ENCODE measurements around the gene ATR. TPM values are rescaled to one million over a fixed set of nuclear protein-coding genes. Genes with fewer than 3 reads are reported as not detected.

ATR gene
- total RNA-seq, 1 donor from 2014 or later = 26.9 TPM

- peaks cover 8% of the 10 kb centered on the region for H3K36me3 Mint-ChIP-seq (ENCODE audit: low read depth, unreplicated experiment)
- no peaks in the 10 kb centered on the region for H3K27me3 Mint-ChIP-seq (ENCODE audit: low read depth, unreplicated experiment)
- FAIRE-seq = no peak
Observed at GRCh38 chr3:142497729-142498128, 80.8 kb downstream of the ATR start.

DNA sequence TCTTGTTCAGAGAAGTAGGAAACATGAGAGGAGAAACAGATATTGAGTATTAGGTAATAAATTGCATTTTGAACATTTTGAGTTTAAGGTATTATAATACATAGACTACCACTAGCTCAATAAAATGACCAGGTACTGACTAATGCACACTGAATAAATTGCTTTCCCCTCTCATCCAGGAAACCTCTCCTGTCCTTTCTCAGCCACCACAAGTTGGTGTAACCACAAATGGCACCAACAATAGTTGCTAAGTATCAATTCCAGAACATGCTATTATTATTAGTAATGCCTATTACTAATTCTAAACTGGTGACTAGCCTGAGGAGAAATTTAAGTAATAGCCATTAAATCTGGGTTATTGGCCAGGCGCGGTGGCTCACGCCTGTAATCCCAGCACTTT, 83.4 kb downstream of the ATR start:
- no peak overlapping the region for H3K9ac ChIP-seq (ENCODE audit: low read length)
- no peaks in the 10 kb centered on the region for H3K4me1 ChIP-seq (ENCODE audit: insufficient read depth, low read length)
- H3K4me3 ChIP-seq (ENCODE audit: insufficient read depth, low read depth, low read length) = no peak overlapping the region
- H2AFZ ChIP-seq (ENCODE audit: low read depth, low read length) = no peak overlapping the region
- peaks cover 9% of the 10 kb centered on the region for H3K36me3 Mint-ChIP-seq (ENCODE audit: low read depth, unreplicated experiment)
- H3K27ac Mint-ChIP-seq (ENCODE audit: unreplicated experiment) = no peak overlapping the region
- H3K27me3 Mint-ChIP-seq (ENCODE audit: low read depth, unreplicated experiment) = no peaks in the 10 kb centered on the region
- no peaks in the 10 kb centered on the region for H4K20me1 ChIP-seq (ENCODE audit: insufficient read depth, low read length)
- no peaks in the 10 kb centered on the region for H3K79me2 ChIP-seq (ENCODE audit: insufficient read depth, low read length)
- DNase-seq (ENCODE audit: low read depth) (no peak), FAIRE-seq (no peak)
- H3K4me2 ChIP-seq (ENCODE audit: low read length) = no peak overlapping the region
- H3K4me3 Mint-ChIP-seq (ENCODE audit: unreplicated experiment) = no peak overlapping the region
- no peak for TF ChIP-seq EZH2 (IDR thresholded peaks at IDR 0.05; ENCODE audit: insufficient read depth, low read length)
- TF ChIP-seq, protein P1, sequence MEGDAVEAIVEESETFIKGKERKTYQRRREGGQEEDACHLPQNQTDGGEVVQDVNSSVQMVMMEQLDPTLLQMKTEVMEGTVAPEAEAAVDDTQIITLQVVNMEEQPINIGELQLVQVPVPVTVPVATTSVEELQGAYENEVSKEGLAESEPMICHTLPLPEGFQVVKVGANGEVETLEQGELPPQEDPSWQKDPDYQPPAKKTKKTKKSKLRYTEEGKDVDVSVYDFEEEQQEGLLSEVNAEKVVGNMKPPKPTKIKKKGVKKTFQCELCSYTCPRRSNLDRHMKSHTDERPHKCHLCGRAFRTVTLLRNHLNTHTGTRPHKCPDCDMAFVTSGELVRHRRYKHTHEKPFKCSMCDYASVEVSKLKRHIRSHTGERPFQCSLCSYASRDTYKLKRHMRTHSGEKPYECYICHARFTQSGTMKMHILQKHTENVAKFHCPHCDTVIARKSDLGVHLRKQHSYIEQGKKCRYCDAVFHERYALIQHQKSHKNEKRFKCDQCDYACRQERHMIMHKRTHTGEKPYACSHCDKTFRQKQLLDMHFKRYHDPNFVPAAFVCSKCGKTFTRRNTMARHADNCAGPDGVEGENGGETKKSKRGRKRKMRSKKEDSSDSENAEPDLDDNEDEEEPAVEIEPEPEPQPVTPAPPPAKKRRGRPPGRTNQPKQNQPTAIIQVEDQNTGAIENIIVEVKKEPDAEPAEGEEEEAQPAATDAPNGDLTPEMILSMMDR (IDR thresholded peaks at IDR 0.05; ENCODE audit: insufficient read depth, low read depth, low read length) = no peak
- H3K36me3 ChIP-seq (ENCODE audit: insufficient read depth, low read length) = peaks cover 12% of the 10 kb centered on the region
- no peaks in the 10 kb centered on the region for H3K9me3 Mint-ChIP-seq (ENCODE audit: unreplicated experiment)
- H3K27me3 ChIP-seq (ENCODE audit: insufficient read depth, low read length) = no peaks in the 10 kb centered on the region
- H3K27ac ChIP-seq (ENCODE audit: low read depth, low read length) = no peak overlapping the region
- H3K9me3 ChIP-seq (ENCODE audit: insufficient read depth, low read depth, low read length) = no peaks in the 10 kb centered on the region
- H3K4me1 Mint-ChIP-seq (ENCODE audit: low read depth, unreplicated experiment) = no peaks in the 10 kb centered on the region

More at GRCh38 chr3:142497729-142498128, 80.8 kb downstream of the ATR start:
- no peak for DNase-seq (ENCODE audit: low read depth)
- Histone ChIP-seq H3K4me3 (ENCODE audit: insufficient read depth, low read depth, low read length) (no peak overlapping the region), H3K27me3 (ENCODE audit: insufficient read depth, low read length) (no peaks in the 10 kb centered on the region), H3K27ac (ENCODE audit: low read depth, low read length) (no peak overlapping the region), H3K4me2 (ENCODE audit: low read length) (no peak overlapping the region), H3K9ac (ENCODE audit: low read length) (no peak overlapping the region), H4K20me1 (ENCODE audit: insufficient read depth, low read length) (no peaks in the 10 kb centered on the region), H3K36me3 (ENCODE audit: insufficient read depth, low read length) (peaks cover 8% of the 10 kb centered on the region), H3K4me1 (ENCODE audit: insufficient read depth, low read length) (peaks cover 8% of the 10 kb centered on the region), H3K79me2 (ENCODE audit: insufficient read depth, low read length) (no peaks in the 10 kb centered on the region), H3K9me3 (ENCODE audit: insufficient read depth, low read depth, low read length) (no peaks in the 10 kb centered on the region), H2AFZ (ENCODE audit: low read depth, low read length) (no peak overlapping the region)
- Mint-ChIP-seq H3K4me3 (ENCODE audit: unreplicated experiment) (no peak overlapping the region), H3K4me1 (ENCODE audit: low read depth, unreplicated experiment) (peaks cover 10% of the 10 kb centered on the region), H3K9me3 (ENCODE audit: unreplicated experiment) (no peaks in the 10 kb centered on the region), H3K27ac (ENCODE audit: unreplicated experiment) (no peak overlapping the region)
- no peak for TF ChIP-seq EZH2 (IDR thresholded peaks at IDR 0.05; ENCODE audit: insufficient read depth, low read length)
- TF ChIP-seq, protein P1 (IDR thresholded peaks at IDR 0.05; ENCODE audit: insufficient read depth, low read depth, low read length) = no peak

DNA sequence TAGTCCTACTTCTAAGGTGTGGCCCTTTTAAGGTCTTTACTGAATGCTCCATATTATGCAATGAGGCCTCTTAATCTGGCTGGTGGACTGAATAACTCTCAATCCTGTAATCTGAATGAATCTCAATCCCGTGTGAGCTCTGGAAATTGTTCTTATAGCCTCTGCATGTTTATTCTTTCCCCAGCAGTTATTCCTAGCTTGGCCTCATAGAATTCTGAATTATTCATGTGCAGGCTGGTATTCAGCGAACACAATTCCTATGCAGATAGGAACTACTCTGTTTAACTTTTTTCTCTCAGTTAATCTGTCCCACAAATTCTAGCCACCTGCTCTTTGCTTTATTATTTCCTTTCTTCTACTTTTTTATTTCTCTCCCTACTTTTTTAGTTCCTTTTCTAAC, 86.3 kb downstream of the ATR start:
- Histone ChIP-seq H3K4me3 (ENCODE audit: insufficient read depth, low read depth, low read length) (no peak overlapping the region), H3K79me2 (ENCODE audit: insufficient read depth, low read length) (no peaks in the 10 kb centered on the region), H3K4me2 (ENCODE audit: low read length) (no peak overlapping the region), H4K20me1 (ENCODE audit: insufficient read depth, low read length) (no peaks in the 10 kb centered on the region), H3K9me3 (ENCODE audit: insufficient read depth, low read depth, low read length) (no peaks in the 10 kb centered on the region), H3K9ac (ENCODE audit: low read length) (no peak overlapping the region), H2AFZ (ENCODE audit: low read depth, low read length) (no peak overlapping the region), H3K4me1 (ENCODE audit: insufficient read depth, low read length) (no peaks in the 10 kb centered on the region), H3K36me3 (ENCODE audit: insufficient read depth, low read length) (peaks cover 14% of the 10 kb centered on the region), H3K27ac (ENCODE audit: low read depth, low read length) (no peak overlapping the region), H3K27me3 (ENCODE audit: insufficient read depth, low read length) (no peaks in the 10 kb centered on the region)
- FAIRE-seq = no peak
- Mint-ChIP-seq H3K4me1 (ENCODE audit: low read depth, unreplicated experiment) (no peaks in the 10 kb centered on the region), H3K27me3 (ENCODE audit: low read depth, unreplicated experiment) (no peaks in the 10 kb centered on the region), H3K36me3 (ENCODE audit: low read depth, unreplicated experiment) (peaks cover 11% of the 10 kb centered on the region), H3K9me3 (ENCODE audit: unreplicated experiment) (no peaks in the 10 kb centered on the region), H3K4me3 (ENCODE audit: unreplicated experiment) (no peak overlapping the region), H3K27ac (ENCODE audit: unreplicated experiment) (no peak overlapping the region)
- no peak for TF ChIP-seq EZH2 (IDR thresholded peaks at IDR 0.05; ENCODE audit: insufficient read depth, low read length)
- TF ChIP-seq, protein P1 (IDR thresholded peaks at IDR 0.05; ENCODE audit: insufficient read depth, low read depth, low read length) = no peak
- DNase-seq (ENCODE audit: low read depth) = no peak

Data from astrocyte (in vitro differentiated cells and primary cell).